ENCODE results near the gene LRMDA.

DNA sequence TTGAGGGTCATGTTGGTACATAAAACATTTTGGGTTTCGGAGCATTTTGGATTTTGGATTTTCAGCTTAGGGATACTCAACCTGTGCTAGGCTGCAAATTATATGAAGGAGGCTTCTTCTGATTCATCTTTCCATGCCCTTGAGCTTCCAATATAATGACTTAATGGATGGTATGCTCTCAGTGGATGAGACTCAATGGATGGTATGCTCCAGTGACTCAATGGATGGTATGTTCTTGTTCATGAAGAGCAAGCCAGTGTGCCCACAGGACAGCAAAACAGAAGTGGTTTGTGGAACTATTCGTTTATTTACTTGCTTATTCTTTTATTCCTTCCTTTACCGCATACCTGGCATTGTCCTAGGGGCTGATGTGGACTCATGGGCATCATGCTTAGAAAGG is 969.6 kb downstream of the LRMDA start:
- no peak for TF ChIP-seq POLR2A (IDR thresholded peaks at IDR 0.05; ENCODE audit: control extremely low read depth in 1 of 2, low read depth in 2 of 2, low read length in 2 of 2)
- TF ChIP-seq, protein P1, sequence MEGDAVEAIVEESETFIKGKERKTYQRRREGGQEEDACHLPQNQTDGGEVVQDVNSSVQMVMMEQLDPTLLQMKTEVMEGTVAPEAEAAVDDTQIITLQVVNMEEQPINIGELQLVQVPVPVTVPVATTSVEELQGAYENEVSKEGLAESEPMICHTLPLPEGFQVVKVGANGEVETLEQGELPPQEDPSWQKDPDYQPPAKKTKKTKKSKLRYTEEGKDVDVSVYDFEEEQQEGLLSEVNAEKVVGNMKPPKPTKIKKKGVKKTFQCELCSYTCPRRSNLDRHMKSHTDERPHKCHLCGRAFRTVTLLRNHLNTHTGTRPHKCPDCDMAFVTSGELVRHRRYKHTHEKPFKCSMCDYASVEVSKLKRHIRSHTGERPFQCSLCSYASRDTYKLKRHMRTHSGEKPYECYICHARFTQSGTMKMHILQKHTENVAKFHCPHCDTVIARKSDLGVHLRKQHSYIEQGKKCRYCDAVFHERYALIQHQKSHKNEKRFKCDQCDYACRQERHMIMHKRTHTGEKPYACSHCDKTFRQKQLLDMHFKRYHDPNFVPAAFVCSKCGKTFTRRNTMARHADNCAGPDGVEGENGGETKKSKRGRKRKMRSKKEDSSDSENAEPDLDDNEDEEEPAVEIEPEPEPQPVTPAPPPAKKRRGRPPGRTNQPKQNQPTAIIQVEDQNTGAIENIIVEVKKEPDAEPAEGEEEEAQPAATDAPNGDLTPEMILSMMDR (IDR thresholded peaks at IDR 0.05; ENCODE audit: control extremely low read depth in 1 of 3, insufficient read depth in 1 of 3, low read depth in 1 of 3, low read length in 3 of 3): no peak
- TF ChIP-seq, protein P2, sequence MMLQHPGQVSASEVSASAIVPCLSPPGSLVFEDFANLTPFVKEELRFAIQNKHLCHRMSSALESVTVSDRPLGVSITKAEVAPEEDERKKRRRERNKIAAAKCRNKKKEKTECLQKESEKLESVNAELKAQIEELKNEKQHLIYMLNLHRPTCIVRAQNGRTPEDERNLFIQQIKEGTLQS (IDR thresholded peaks at IDR 0.05; ENCODE audit: insufficient read depth, low read depth, low read length): no peak
- TF ChIP-seq CEBPB (IDR thresholded peaks at IDR 0.05; ENCODE audit: low read depth, low read length): no peak
- TF ChIP-seq EZH2 (IDR thresholded peaks at IDR 0.05; ENCODE audit: low read depth, low read length, severe bottlenecking): no peak
- no peak for TF ChIP-seq SP2 (IDR thresholded peaks at IDR 0.05; ENCODE audit: low read length)
- TF ChIP-seq, protein P3, sequence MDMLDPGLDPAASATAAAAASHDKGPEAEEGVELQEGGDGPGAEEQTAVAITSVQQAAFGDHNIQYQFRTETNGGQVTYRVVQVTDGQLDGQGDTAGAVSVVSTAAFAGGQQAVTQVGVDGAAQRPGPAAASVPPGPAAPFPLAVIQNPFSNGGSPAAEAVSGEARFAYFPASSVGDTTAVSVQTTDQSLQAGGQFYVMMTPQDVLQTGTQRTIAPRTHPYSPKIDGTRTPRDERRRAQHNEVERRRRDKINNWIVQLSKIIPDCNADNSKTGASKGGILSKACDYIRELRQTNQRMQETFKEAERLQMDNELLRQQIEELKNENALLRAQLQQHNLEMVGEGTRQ (IDR thresholded peaks at IDR 0.05; ENCODE audit: low read length): no peak
- TF ChIP-seq HDAC6 (IDR thresholded peaks at IDR 0.05; ENCODE audit: low read depth, low read length): no peak
